HEK293 (cell line): ENCODE results near the gene CRB2.

Experiments used
- CTCF ChIA-PET: fragments of 350-600 bp; formaldehyde crosslinking; extraction: SDS; loops from one replicate; lab custom pipeline; 2021; ENCODE audit warnings: antibody characterized with exemption; lab: Yijun Ruan, JAX
- POLR2A ChIA-PET: fragments of 300-600 bp; formaldehyde crosslinking; extraction: SDS; loops from one replicate; lab custom pipeline; 2020; ENCODE audit warnings: antibody characterized with exemption, inconsistent platforms; lab: Yijun Ruan, JAX
- H3K27ac ChIP-seq: fragments of 200-500 bp; sonication (Bioruptor generic); 2 replicates; pipeline ENCODE4 v1.5.1; 2014; ENCODE audit warnings: low read depth, low read length, control low read depth, inconsistent platforms; ENCODE audit errors: extremely low read depth
- H3K36me3 ChIP-seq, 2 experiments: fragments of 200-500 bp in 1 of 2; sonication (Bioruptor generic) in 1 of 2; 1 replicate in 1 of 2; 2 replicates in 1 of 2; pipeline ENCODE4 v1.5.1; 2014 to 2017; ENCODE audit warnings: inconsistent platforms in 2 of 2, low read length in 2 of 2; ENCODE audit not compliant: control insufficient read depth in 2 of 2, insufficient read depth in 1 of 2
- H3K4me1 ChIP-seq: fragments of 200-500 bp; sonication (Bioruptor generic); 2 replicates; pipeline ENCODE4 v1.5.1; 2014; ENCODE audit warnings: mild to moderate bottlenecking, low read length, inconsistent platforms; ENCODE audit not compliant: control insufficient read depth, insufficient read depth
- H3K4me3 ChIP-seq: 2 replicates; pipeline ENCODE4 v1.5.1; 2011; ENCODE audit warnings: low read depth, mild to moderate bottlenecking, control low read depth, low read length, moderate library complexity
- H3K9me3 ChIP-seq: fragments of 200-500 bp; sonication (Bioruptor generic); 2 replicates; pipeline ENCODE4 v1.5.1; 2014; ENCODE audit warnings: low read depth, low read length, inconsistent platforms; ENCODE audit not compliant: control insufficient read depth, insufficient read depth
- CTCF ChIP-seq: fragments of 450-650 bp; formaldehyde crosslinking; IDR thresholded peaks from 2 replicates; pipeline ENCODE4 v1.5.1; 2016; ENCODE audit warnings: missing biosample characterization, missing genetic modification characterization
- HOXA7 ChIP-seq: sonication (generic); formaldehyde crosslinking; IDR thresholded peaks from 2 replicates; pipeline ENCODE4 v1.8.1; 2022; ENCODE audit warnings: missing genetic modification reagents, borderline replicate concordance
- KLF1 ChIP-seq: fragments of 450-650 bp; formaldehyde crosslinking; IDR thresholded peaks from 2 replicates; pipeline ENCODE4 v1.5.1; 2016; ENCODE audit warnings: missing biosample characterization, missing genetic modification characterization
- SCRT1 ChIP-seq: fragments of 450-650 bp; formaldehyde crosslinking; IDR thresholded peaks from 2 replicates; pipeline ENCODE4 v1.5.1; 2016; ENCODE audit warnings: missing biosample characterization, missing genetic modification characterization, borderline replicate concordance
- SP2 ChIP-seq: fragments of 450-650 bp; formaldehyde crosslinking; IDR thresholded peaks from 2 replicates; pipeline ENCODE4 v1.5.1; 2016; ENCODE audit warnings: missing biosample characterization, missing genetic modification characterization
- SP7 ChIP-seq: fragments of 450-650 bp; formaldehyde crosslinking; IDR thresholded peaks from 2 replicates; pipeline ENCODE4 v1.5.1; 2016; ENCODE audit warnings: missing biosample characterization, missing genetic modification characterization
- ZBTB11 ChIP-seq: fragments of 450-650 bp; formaldehyde crosslinking; conservative IDR thresholded peaks from 2 replicates; pipeline ENCODE4 v1.5.1; 2016; ENCODE audit warnings: low read depth, missing biosample characterization, missing genetic modification characterization
- ZBTB6 ChIP-seq: fragments of 450-650 bp; formaldehyde crosslinking; IDR thresholded peaks from 2 replicates; pipeline ENCODE4 v1.5.1; 2017; ENCODE audit warnings: missing biosample characterization, missing genetic modification characterization
- ZFHX2 ChIP-seq: fragments of 450-650 bp; formaldehyde crosslinking; conservative IDR thresholded peaks from 2 replicates; pipeline ENCODE4 v1.5.1; 2016; ENCODE audit warnings: missing biosample characterization, missing genetic modification characterization
- ZNF169 ChIP-seq: fragments of 450-650 bp; formaldehyde crosslinking; IDR thresholded peaks from 2 replicates; pipeline ENCODE4 v1.5.1; 2016; ENCODE audit warnings: missing biosample characterization, missing genetic modification characterization
- ZNF239 ChIP-seq: fragments of 450-650 bp; formaldehyde crosslinking; IDR thresholded peaks from 2 replicates; pipeline ENCODE4 v1.5.1; 2016; ENCODE audit warnings: missing biosample characterization, missing genetic modification characterization
- ZNF26 ChIP-seq: fragments of 450-650 bp; formaldehyde crosslinking; IDR thresholded peaks from 2 replicates; pipeline ENCODE4 v1.5.1; 2016; ENCODE audit warnings: missing biosample characterization, missing genetic modification characterization
- ZNF350 ChIP-seq: fragments of 450-650 bp; formaldehyde crosslinking; IDR thresholded peaks from 2 replicates; pipeline ENCODE4 v1.5.0; 2017; ENCODE audit warnings: missing biosample characterization, mild to moderate bottlenecking, missing genetic modification characterization
- ZNF501 ChIP-seq: fragments of 450-650 bp; formaldehyde crosslinking; IDR thresholded peaks from 2 replicates; pipeline ENCODE4 v1.5.1; 2016; ENCODE audit warnings: missing biosample characterization, missing genetic modification characterization
- ZNF645 ChIP-seq: fragments of 450-650 bp; formaldehyde crosslinking; IDR thresholded peaks from 2 replicates; pipeline ENCODE4; 2016; ENCODE audit warnings: missing biosample characterization, missing genetic modification characterization
- ZNF658 ChIP-seq: fragments of 450-650 bp; formaldehyde crosslinking; IDR thresholded peaks from 2 replicates; pipeline ENCODE4; 2016; ENCODE audit warnings: missing biosample characterization, missing genetic modification characterization
- ZNF701 ChIP-seq: fragments of 450-650 bp; formaldehyde crosslinking; IDR thresholded peaks from 2 replicates; pipeline ENCODE4 v1.5.1; 2016; ENCODE audit warnings: missing biosample characterization, missing genetic modification characterization
- ZNF791 ChIP-seq: fragments of 450-650 bp; formaldehyde crosslinking; IDR thresholded peaks from 2 replicates; pipeline ENCODE4 v1.5.1; 2016; ENCODE audit warnings: missing biosample characterization, missing genetic modification characterization

Gene CRB2

GRCh38 chr9:123365881-123366528 lies 10.0 kb downstream of the CRB2 start:
- Histone ChIP-seq H3K9me3 (no peaks in the 10 kb centered on the region), H3K4me3 (no peak overlapping the region), H3K27ac (no peak overlapping the region)
- ChIA-PET CTCF (interaction anchor here (1.4 to 1.5 kb wide), 2 partner anchors 11 to 13 kb away, joined by 3 to 9 read pairs; no protein-coding TSS in a partner anchor), POLR2A (no interaction called here)
- TF ChIP-seq ZNF501 (tag by site-specific recombination) (no peak), ZNF658 (tag by site-specific recombination) (no peak), ZNF26 (tag by site-specific recombination) (no peak), SP7 (no peak), ZNF350 (tag by site-specific recombination) (no peak), ZNF239 (tag by site-specific recombination) (no peak), ZNF645 (no peak)
- TF ChIP-seq, all 188 proteins: peak for 0
- Histone ChIP-seq H3K4me1 (no peaks in the 10 kb centered on the region), H3K36me3 (no peaks in the 10 kb centered on the region)

- ChIA-PET POLR2A (no interaction called here), CTCF (interaction anchor here (0.6 to 2.1 kb wide), 4 partner anchors 13 to 796 kb away, joined by 3 to 11 read pairs (median 4); partner anchors contain the start of gene CRB2)
- Histone ChIP-seq H3K27ac (no peak overlapping the region), H3K36me3 (no peaks in the 10 kb centered on the region), H3K4me1 (no peaks in the 10 kb centered on the region), H3K4me3 (no peak overlapping the region), H3K9me3 (no peaks in the 10 kb centered on the region)
- TF ChIP-seq ZNF791 (tag by site-specific recombination) (no peak), KLF1 (peak; percentile 35; the same call in 1 of the 2 replicates)
Observed at GRCh38 chr9:123368023-123368422, 12.0 kb downstream of the CRB2 start.

GRCh38 chr9:123368536-123369153 lies 12.6 kb downstream of the CRB2 start:
- CTCF ChIA-PET: interaction anchor here (0.6 to 2.1 kb wide), 6 partner anchors 14 to 1355 kb away, joined by 3 to 11 read pairs (median 3); partner anchors contain the start of gene CRB2
- POLR2A ChIA-PET: no interaction called here
- H3K36me3 ChIP-seq: no peaks in the 10 kb centered on the region
- no peaks in the 10 kb centered on the region for H3K9me3 ChIP-seq
- no peaks in the 10 kb centered on the region for H3K4me1 ChIP-seq
- H3K27ac ChIP-seq: no peak overlapping the region
- no peak overlapping the region for H3K4me3 ChIP-seq
- no peak for TF ChIP-seq ZBTB11
- no peak for TF ChIP-seq HOXA7 (CRISPR knock-in tag)
- TF ChIP-seq ZBTB6: no peak
- no peak for TF ChIP-seq CTCF (tag by site-specific recombination)
- peak; percentile 34; the same call in 1 of the 2 replicates for TF ChIP-seq SCRT1 (tag by site-specific recombination)
- TF ChIP-seq SP2 (tag by site-specific recombination): no peak
- TF ChIP-seq ZNF701 (tag by site-specific recombination): no peak
- TF ChIP-seq ZNF169 (tag by site-specific recombination): no peak
- peak; percentile 41 for TF ChIP-seq ZFHX2
